A673 (cell line): ENCODE results near the gene UBR4.

Experiments used
- EZH2 ChIP-seq: fragments of 200-600 bp; sonication (generic); IDR thresholded peaks from 2 replicates; pipeline ENCODE4 v1.6.1; 2017; ENCODE audit warnings: borderline replicate concordance, low read depth, mild to moderate bottlenecking, mixed read lengths, antibody characterized with exemption, low read length; ENCODE audit not compliant: poor library complexity, severe bottlenecking
- TF ChIP-seq, protein P1 (sequence below): fragments of 300-800, 200-600 bp; sonication (generic); conservative IDR thresholded peaks from 2 replicates; pipeline ENCODE4 v1.5.1; 2017; ENCODE audit warnings: low read depth, mild to moderate bottlenecking, antibody characterized with exemption, low read length, moderate library complexity, mixed read lengths

DNA sequence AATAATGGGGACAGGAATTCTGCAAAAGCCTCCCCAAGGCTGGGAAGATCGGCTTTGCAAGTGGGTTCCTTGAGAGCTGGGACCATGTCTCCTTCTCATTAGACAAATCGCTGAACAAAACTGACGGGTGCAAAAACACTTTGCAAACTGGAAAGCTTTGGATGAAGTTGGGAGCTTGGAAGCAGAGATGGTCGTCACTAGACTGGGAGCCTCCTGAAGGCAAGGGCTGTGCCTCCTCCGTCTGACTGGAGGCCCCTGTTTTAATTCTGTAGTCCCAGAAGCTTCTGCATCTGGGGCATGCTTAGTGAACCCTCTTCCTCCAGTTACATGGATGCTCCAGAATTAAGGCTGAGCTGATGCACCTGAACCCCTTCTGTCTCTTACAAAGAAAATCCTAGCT is 171.3 kb downstream of the UBR4 start:
- TF ChIP-seq, protein P1, sequence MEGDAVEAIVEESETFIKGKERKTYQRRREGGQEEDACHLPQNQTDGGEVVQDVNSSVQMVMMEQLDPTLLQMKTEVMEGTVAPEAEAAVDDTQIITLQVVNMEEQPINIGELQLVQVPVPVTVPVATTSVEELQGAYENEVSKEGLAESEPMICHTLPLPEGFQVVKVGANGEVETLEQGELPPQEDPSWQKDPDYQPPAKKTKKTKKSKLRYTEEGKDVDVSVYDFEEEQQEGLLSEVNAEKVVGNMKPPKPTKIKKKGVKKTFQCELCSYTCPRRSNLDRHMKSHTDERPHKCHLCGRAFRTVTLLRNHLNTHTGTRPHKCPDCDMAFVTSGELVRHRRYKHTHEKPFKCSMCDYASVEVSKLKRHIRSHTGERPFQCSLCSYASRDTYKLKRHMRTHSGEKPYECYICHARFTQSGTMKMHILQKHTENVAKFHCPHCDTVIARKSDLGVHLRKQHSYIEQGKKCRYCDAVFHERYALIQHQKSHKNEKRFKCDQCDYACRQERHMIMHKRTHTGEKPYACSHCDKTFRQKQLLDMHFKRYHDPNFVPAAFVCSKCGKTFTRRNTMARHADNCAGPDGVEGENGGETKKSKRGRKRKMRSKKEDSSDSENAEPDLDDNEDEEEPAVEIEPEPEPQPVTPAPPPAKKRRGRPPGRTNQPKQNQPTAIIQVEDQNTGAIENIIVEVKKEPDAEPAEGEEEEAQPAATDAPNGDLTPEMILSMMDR, result no peak
- no peak for TF ChIP-seq EZH2
